Activated T-helper 2 cell treated with anti-CD3 and anti-CD28 coated beads, Interferon-gamma antibody, Interleukin-2, Interleukin-4, amounts not matched to agents 10 μg/mL and 5 μg/mL and 100 μg/mL, durations not matched to agents 14 hours and 24 hours and 36 hours (primary cell): ENCODE data around the gene DSCAM. TPM values are rescaled to one million over a fixed set of nuclear protein-coding genes. Genes with fewer than 3 reads are reported as not detected.
A peak's percentile ranks its signal among the peaks of the same experiment; 100 is the strongest.

Source experiments
- DNase-seq: peaks from one replicate; pipeline ENCODE4 v3.0.0; 2021; ENCODE audit warnings: low spot score
- H3K27ac Mint-ChIP-seq: one replicate; pipeline ENCODE4 v1.8.0; 2021; ENCODE audit warnings: mixed read lengths
- H3K27me3 Mint-ChIP-seq: one replicate; pipeline ENCODE4 v1.8.0; 2021; ENCODE audit warnings: low read depth, mixed read lengths
- H3K36me3 Mint-ChIP-seq: one replicate; pipeline ENCODE4 v1.8.0; 2021; ENCODE audit warnings: low read depth, mixed read lengths
- H3K4me1 Mint-ChIP-seq: one replicate; pipeline ENCODE4 v1.8.0; 2021; ENCODE audit warnings: low read depth, mixed read lengths
- H3K4me3 Mint-ChIP-seq: one replicate; pipeline ENCODE4 v1.8.0; 2021; ENCODE audit warnings: low read depth, mild to moderate bottlenecking, moderate library complexity, mixed read lengths
- H3K9me3 Mint-ChIP-seq: one replicate; pipeline ENCODE4 v1.8.0; 2021; ENCODE audit warnings: mixed read lengths
- intact Hi-C: fragments of 100-400 bp; cut with micrococcal nuclease; formaldehyde crosslinking; loops from one replicate; pipeline ENCODE4 v1.15.1; 2023
- total RNA-seq: library from RNA; stranded (reverse); gene quantifications from 2 replicates; pipeline ENCODE4 v1.2.3, GENCODE V29; 2022

The DSCAM gene
- total RNA-seq, 1 donor from 2014 or later = not detected

DNA sequence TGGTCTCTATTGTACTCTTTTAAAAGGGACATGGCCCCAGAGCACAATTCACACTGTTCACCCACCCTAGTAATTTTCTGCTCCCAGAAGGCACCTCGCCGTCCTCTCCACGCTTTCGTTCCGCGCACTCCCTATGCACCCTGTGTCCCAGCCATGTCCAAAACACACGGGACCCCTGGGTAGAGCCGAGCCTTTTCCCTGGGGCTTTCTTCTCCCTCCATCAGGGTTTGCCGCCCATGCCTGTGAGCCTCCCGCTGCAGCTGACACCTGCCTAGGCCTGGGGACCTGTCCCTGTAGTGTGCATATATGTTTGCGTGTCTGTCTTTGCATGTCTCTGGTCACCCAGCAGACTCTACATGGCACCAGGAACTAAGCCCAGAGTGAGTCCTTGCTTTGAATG is 677.0 kb downstream of the DSCAM start:
- H3K9me3 Mint-ChIP-seq = peaks cover 13% of the 10 kb centered on the region
- no peak overlapping the region for H3K4me3 Mint-ChIP-seq
- intact Hi-C loops = no loop called here
- no peaks in the 10 kb centered on the region for H3K4me1 Mint-ChIP-seq
- H3K27me3 Mint-ChIP-seq = no peaks in the 10 kb centered on the region
- H3K36me3 Mint-ChIP-seq = no peaks in the 10 kb centered on the region
- no peak overlapping the region for H3K27ac Mint-ChIP-seq
- DNase-seq = no peak

DNA sequence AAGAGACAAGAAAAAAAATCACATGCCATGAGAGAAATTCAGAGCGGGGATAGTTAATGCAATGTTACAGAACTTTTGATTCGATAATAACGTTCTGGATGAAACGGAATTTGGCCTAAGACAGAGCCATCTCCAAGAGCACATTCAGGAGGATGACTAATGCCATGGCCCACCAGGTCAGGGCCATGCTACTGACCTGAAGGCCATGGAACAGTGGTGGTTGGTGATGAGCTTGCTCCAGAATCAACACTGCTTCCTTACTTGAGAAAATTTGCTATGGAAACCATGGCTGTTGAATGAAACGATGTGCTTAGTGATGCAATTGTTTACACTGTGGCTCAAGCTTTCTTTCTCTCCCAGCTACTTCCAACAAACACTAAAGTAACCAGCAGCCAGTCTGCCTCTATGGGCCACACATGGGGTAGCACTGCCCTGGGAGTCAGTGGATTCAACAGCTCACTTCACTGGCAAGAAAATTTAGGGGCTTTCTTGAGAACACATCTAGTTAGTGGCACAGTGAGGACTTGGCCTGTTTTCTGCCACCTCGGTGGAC is 680.6 kb downstream of the DSCAM start:
- no peaks in the 10 kb centered on the region for H3K27me3 Mint-ChIP-seq
- no peaks in the 10 kb centered on the region for H3K4me1 Mint-ChIP-seq
- no peak for DNase-seq
- no peak overlapping the region for H3K27ac Mint-ChIP-seq
- peaks cover 13% of the 10 kb centered on the region for H3K9me3 Mint-ChIP-seq
- no peaks in the 10 kb centered on the region for H3K36me3 Mint-ChIP-seq
- no peak overlapping the region for H3K4me3 Mint-ChIP-seq
- intact Hi-C loops = no loop called here

DNA sequence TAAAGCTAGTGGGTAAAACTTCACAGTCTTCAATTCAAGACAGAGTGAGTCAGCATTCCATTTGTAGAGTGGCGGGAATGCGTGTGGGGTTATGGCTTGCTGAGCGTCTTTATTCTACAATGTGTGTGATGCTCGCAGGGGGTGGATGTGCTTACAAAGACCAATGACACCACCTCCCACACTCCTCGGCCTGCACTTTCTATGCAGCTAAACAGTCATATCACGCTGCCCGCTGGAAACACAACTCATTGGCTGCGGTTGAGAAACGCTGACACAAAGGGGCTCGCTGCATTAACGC is 681.2 kb downstream of the DSCAM start:
- no peak for DNase-seq
- intact Hi-C loops = no loop called here
- no peaks in the 10 kb centered on the region for H3K27me3 Mint-ChIP-seq
- H3K4me3 Mint-ChIP-seq = no peak overlapping the region
- H3K4me1 Mint-ChIP-seq = no peaks in the 10 kb centered on the region
- H3K9me3 Mint-ChIP-seq = peaks cover 13% of the 10 kb centered on the region
- H3K36me3 Mint-ChIP-seq = no peaks in the 10 kb centered on the region
- H3K27ac Mint-ChIP-seq = no peak overlapping the region

DNA sequence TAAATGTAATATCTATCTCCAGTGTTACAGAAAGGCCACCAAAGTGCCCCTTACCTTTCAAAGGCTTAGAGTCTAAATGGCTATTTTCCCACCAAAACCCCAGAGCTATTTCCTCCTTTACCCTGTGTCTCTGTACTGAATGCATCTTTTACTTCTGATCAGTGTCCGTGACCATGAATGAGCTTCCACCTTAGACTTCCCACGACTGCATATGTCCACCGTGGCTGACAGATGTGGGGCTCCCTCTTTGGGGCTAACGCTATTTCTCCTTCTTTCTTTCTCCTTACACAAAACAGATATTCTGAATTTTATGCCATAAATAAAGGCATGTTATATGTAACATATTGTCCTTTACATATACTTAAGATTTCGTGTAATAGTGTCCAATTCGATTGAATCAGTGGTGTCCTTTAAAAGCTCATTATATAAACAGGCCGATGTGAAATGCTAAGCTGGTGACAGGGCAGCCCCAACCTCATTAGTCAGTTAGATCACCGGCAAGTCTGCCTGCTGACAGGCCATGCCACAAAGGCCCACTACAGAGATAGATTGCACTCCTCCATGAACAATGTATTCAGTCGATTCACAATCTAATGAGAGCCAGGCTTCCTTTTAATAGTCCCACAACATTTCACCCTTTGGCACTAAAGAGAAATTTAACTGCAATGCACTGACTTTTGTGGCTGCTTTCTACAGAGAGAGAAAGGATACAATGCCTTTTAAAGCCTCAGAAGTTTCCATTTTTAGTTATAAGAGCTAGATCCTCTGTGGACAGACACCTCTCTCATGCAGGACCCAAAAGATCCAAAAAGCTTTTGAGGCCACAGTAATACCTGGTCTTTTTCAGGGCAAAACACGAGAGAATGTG is 681.8 kb downstream of the DSCAM start:
- Mint-ChIP-seq H3K4me3 (no peak overlapping the region), H3K9me3 (peaks cover 13% of the 10 kb centered on the region), H3K27me3 (no peaks in the 10 kb centered on the region), H3K4me1 (no peaks in the 10 kb centered on the region), H3K36me3 (no peaks in the 10 kb centered on the region), H3K27ac (no peak overlapping the region)
- intact Hi-C loops = no loop called here
- DNase-seq = no peak

DNA sequence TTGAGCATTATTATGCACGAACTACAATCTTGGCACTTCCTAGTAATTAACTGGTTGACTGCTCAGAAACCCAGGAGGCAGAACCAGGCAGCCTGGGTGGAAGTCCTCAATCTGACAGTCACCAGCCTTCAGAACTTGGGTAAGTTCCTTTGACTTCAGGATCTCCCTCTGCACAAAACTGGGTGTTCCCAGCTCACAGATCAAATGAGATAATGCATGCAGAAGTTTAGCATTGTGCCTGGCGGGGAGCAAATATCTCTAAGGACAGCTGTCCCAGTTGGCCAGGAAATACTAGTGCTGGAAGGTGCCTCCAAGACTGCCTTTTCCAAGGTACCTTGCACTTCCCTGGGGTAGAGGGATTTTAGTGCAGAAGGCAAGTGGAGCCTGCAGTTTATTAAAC is 684.9 kb downstream of the DSCAM start:
- H3K4me1 Mint-ChIP-seq = no peaks in the 10 kb centered on the region
- no peak overlapping the region for H3K4me3 Mint-ChIP-seq
- no peak overlapping the region for H3K27ac Mint-ChIP-seq
- no peaks in the 10 kb centered on the region for H3K27me3 Mint-ChIP-seq
- no peaks in the 10 kb centered on the region for H3K36me3 Mint-ChIP-seq
- intact Hi-C loops = no loop called here
- DNase-seq = no peak
- peaks cover 3% of the 10 kb centered on the region for H3K9me3 Mint-ChIP-seq

DNA sequence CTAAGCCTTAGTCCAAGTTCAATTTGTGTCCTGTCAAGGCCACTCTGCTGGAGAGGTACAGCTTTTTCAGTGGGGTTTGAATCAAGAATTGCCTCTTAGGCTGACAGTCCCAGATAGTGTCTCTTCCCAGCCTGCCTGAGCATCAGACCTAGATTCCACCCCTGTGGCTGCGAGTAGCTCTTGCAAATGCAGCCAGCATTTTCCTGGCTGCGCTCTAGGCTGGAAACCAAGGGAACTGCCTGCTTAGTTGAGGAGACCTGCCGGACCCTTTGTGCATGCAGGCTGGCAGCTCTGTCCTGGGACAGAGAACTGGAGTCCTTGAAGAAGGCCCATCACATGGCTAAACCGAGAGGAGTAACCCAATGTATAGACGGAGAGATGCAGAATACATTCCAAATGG is 686.0 kb downstream of the DSCAM start:
- Mint-ChIP-seq H3K9me3 (peaks cover 9% of the 10 kb centered on the region), H3K36me3 (no peaks in the 10 kb centered on the region), H3K4me3 (no peak overlapping the region), H3K27ac (no peak overlapping the region), H3K27me3 (no peaks in the 10 kb centered on the region), H3K4me1 (no peaks in the 10 kb centered on the region)
- no peak for DNase-seq
- intact Hi-C loops = no loop called here

DNA sequence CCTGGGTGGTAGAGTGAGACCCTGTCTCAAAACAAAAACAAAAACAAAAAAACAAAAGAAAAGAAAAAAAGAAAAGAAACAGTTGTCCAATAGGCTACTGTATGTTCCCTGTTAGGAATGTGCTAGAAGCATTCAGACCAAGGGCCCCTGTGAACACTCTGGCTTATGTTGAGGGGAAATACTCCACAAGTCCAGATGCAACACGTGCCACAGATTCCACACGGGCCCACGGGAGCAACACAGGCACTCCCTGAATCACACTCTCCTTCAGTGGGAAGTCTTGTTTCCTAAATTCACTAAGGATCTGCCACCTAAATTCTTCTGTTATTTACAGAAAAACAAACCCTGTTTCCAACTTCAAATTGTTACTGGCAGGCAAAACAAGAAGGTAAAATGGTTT is 688.6 kb downstream of the DSCAM start:
- Mint-ChIP-seq H3K27me3 (no peaks in the 10 kb centered on the region), H3K4me3 (no peak overlapping the region), H3K36me3 (no peaks in the 10 kb centered on the region), H3K4me1 (no peaks in the 10 kb centered on the region), H3K9me3 (peaks cover 9% of the 10 kb centered on the region), H3K27ac (no peak overlapping the region)
- no peak for DNase-seq
- intact Hi-C loops = no loop called here

DNA sequence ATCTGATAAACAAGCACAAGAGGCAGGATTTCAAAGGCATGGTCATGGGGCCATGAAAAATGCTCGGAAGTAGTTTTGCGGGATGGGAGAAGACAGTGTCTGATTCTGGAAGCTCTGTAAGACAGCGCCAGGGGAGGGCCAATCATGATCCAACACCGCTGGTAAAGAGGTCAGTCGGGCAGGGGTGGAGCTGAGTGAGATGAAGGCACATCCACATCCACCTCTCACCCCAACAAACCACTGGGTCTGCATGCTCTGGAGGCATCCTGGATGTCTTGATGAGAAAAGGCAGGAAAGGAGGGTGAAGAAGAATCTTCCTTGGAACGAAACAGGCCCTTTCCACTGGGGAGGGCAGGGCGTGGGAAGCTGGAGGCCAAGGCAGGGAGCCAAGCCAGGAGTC is 691.4 kb downstream of the DSCAM start:
- Mint-ChIP-seq H3K4me3 (no peak overlapping the region), H3K4me1 (no peaks in the 10 kb centered on the region), H3K36me3 (no peaks in the 10 kb centered on the region), H3K27me3 (no peaks in the 10 kb centered on the region), H3K9me3 (peaks cover 9% of the 10 kb centered on the region), H3K27ac (no peak overlapping the region)
- DNase-seq = no peak
- intact Hi-C loops = no loop called here

DNA sequence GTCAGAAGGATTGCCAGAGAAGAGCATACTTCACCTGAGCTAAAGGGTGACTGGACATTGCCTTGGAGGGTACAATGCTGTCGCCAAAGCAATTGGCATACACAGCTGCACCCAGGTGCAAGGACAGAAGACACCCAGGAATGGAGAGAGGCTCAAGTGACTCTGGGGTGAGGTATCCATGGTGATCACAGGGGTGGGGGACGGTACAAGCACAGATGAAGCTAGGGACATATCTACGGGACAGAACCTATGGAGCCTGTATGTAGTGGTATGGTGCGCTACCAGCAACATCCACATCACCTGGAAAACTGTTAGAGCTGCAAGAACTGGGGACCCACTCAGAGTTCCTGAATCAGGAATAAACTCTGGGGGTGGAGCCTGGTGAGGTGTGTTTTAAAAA is 693.6 kb downstream of the DSCAM start:
- Mint-ChIP-seq H3K27me3 (no peaks in the 10 kb centered on the region), H3K27ac (no peak overlapping the region), H3K36me3 (no peaks in the 10 kb centered on the region), H3K4me1 (no peaks in the 10 kb centered on the region), H3K4me3 (no peak overlapping the region), H3K9me3 (peaks cover 6% of the 10 kb centered on the region)
- DNase-seq = no peak
- intact Hi-C loops = no loop called here

DNA sequence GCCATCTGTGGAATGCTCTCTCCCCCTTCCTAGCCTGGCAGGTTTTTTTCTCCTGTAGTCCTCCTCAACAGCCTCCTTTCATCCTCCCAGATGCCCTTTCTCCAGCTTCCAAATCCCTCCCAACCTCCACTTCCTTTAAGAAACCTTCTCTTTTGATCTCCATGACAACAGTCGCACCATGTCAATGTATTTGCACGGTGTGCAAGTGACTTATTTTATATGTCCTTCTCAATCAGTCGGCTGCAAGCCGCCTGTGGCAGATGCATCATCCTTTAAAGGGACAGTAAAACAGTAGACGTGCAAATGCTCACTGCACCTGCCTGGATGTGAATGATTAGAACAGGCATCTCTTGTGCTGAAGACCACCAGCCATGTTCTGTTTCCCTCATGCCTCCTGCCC is 694.5 kb downstream of the DSCAM start:
- Mint-ChIP-seq H3K27ac (no peak overlapping the region), H3K4me3 (no peak overlapping the region), H3K4me1 (no peaks in the 10 kb centered on the region), H3K27me3 (no peaks in the 10 kb centered on the region), H3K36me3 (no peaks in the 10 kb centered on the region), H3K9me3 (peaks cover 6% of the 10 kb centered on the region)
- DNase-seq = no peak
- intact Hi-C loops = no loop called here

DNA sequence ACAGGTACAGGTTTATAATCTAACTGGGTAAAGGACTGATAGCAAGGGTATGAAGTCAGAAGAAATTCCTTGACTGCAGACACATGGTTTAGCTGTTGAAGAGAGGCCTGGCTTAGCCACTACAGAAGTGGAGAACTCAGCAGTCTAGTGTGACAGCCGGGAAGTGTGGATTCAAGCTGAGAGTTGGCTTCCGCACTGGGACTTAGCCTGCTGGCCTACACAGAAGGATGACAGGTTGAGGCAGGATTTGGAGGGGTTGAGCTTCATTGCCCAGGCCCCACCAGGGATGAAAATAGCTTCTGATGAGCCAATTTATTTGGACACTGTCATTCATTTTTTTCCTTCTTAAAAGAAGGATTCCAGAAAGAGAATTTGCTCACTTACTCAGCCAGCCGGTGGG is 695.3 kb downstream of the DSCAM start:
- Mint-ChIP-seq H3K4me3 (no peak overlapping the region), H3K9me3 (peaks cover 6% of the 10 kb centered on the region), H3K4me1 (no peaks in the 10 kb centered on the region), H3K27me3 (no peaks in the 10 kb centered on the region), H3K36me3 (no peaks in the 10 kb centered on the region), H3K27ac (no peak overlapping the region)
- DNase-seq = no peak
- intact Hi-C loops = no loop called here

DNA sequence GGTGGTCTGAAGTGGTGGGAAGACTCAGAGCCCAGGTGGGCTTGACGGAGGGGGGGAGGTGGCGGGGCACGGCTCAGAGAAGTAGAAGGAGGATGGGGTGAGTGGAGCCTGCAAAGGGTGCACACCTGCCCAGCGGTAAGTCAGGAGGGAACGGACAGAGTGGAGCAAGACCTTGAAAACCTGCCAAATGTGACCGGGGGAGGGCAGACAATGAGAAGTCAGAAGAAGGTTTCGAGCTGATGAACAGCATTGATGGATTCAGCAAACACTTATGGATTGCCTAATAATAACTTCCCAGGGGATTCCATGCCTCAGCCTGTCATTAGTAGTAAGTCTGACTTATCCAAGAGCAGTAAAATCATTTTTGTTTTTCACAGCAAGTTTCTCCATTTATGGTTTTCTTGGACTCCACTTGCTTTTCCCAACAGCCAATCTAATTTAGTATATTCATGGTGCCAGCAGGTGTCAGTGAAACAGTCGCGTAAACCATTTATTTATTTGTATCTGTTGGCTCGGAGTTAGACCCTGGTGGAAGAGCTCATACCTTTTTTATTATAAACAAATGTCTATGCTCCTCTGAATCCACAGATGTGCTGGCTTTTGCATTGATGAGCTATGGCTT is 700.6 kb downstream of the DSCAM start:
- H3K4me1 Mint-ChIP-seq = no peaks in the 10 kb centered on the region
- H3K27ac Mint-ChIP-seq = no peak overlapping the region
- no peak for DNase-seq
- H3K36me3 Mint-ChIP-seq = no peaks in the 10 kb centered on the region
- H3K9me3 Mint-ChIP-seq = no peaks in the 10 kb centered on the region
- no peak overlapping the region for H3K4me3 Mint-ChIP-seq
- intact Hi-C loops = loop anchor here (10.0 kb wide), 1 partner anchor 918 kb away; no protein-coding TSS in a partner anchor
- no peaks in the 10 kb centered on the region for H3K27me3 Mint-ChIP-seq

DNA sequence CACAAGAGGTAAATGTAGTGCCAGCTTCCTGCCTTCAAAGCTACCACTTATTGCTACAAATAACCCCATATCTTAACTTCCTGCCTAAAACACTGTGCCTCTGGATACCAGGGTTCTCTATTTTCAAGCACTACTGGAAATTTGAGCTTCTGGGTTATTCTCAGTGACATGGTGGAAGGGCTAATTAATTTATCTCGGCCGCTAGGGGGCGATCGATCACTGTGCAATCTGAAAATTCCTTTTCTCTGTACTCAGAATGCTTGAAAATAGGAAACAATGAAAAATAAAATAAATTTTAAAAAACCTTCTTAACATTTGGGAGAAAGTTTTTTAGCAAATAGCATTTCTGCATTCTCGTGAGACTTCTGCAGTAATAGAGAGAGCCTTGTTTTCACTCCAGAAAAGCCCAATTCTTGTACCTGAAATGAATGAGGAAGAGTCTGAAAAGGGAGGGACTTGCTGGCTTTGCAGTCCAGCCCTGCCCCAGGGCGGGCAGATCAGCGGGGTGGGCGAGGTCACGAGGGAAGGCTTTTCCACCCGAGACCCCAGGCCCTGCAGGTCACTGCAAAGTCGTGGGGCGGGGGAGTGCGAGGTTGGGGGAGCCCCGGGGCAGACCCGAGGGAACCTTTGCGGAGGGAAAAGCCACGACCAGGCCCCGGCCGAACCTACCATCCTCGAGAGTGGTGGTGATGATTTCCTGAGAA is 703.0 kb downstream of the DSCAM start:
- peak; percentile 10 for DNase-seq
- Mint-ChIP-seq H3K27me3 (no peaks in the 10 kb centered on the region), H3K9me3 (no peaks in the 10 kb centered on the region), H3K27ac (no peak overlapping the region), H3K36me3 (no peaks in the 10 kb centered on the region), H3K4me1 (no peaks in the 10 kb centered on the region), H3K4me3 (no peak overlapping the region)
- intact Hi-C loops = loop anchor here (5.0 to 10.0 kb wide), 2 partner anchors 243 to 921 kb away; no protein-coding TSS in a partner anchor
